ENCODE measurements around the gene HOXD10.

HOXD10 gene

DNA sequence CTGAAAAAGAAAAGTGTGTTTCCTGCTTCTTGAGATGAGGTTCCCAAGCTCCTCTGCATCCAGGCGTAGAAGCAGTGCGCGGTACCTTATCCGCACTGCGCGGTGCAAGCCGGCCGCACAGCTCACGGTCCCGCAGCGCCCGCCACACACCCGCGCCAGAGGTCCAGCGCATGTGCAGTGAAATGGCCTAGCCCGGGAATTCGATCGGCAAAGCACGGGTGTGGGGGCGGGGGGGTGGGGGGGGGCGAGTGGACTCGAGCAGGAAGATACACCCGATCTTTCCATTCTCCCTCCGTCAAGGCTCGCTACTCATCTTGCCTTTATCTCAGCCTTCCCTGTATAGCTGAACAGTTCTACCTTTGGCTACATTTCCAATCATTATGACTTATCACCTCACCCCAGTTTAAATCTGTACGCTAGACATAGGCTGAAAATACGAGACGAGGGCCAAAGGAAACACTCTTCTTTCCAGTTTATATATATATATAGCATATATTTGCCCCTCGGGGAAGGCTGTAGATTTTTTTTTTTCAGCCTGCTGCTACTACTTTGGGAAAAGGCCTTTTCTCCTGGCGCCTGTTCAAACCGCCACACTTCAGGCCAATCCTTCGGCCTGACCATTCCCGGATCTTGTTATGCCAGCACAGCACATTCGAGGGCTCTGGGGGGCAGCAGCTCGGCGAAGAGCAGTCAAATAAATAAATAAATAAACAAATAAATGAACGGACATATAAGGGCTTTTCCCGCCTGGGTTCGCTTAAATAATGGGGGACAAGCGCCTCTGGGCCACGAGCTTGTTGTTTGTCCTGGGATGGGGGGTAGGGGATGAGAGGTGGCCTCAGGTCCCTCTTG is 23.3 kb downstream of the HOXD10 start:
- no peak for DNase-seq (ENCODE audit: low read depth in 1 of 2, low spot score in 1 of 2)
- no peak overlapping the region for H3K27ac ChIP-seq (replicated peaks)

DNA sequence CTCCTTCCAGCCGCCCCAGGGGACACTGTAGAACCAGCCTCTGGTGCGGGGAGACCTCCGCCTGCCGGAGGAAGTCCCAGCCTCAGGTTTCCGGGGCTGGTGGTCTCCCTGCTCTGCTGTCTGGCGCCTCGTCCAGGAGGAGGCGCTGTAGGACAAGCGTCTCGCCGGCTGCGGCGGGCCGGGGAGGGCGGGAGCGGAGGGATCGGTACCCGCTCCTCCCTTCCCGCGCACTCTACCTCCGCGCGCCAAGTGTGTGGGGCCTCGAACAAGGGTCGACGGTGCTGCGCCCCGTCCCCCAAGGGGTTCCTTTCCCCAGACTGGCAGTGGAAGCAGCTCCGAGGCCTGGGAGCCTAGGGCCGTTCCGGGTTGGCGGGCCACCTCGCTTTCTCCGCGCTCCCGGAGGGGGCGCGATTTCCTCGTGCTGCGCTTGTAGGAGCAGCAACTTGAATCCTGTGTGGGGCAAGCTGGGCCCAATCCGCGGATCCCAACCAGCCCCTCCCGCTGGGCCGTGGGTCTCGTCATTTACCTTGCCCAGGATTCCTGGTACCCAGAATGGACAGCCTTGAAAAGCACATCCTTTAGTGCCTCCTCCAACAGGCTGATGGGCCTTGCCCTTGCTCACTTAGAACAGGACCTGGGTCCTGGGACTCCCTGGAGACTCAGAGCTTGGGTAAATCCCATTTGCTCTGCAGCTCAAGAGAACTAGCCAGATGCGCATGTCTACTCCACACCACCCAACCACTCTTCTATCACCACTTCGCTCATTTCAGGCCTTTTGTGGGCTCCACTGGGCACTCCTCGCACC is 24.1 kb downstream of the HOXD10 start:
- Histone ChIP-seq H3K27ac (replicated peaks) (no peak overlapping the region), H3K4me3 (replicated peaks; ENCODE audit: insufficient read depth, low read length) (peak overlapping the region; percentile 32), H3K27me3 (ENCODE audit: insufficient read depth, poor library complexity, severe bottlenecking) (peaks cover 58% of the 10 kb centered on the region)
- no peak for TF ChIP-seq GABPA (IDR thresholded peaks at IDR 0.05; ENCODE audit: low read depth)
- TF ChIP-seq, protein P1, sequence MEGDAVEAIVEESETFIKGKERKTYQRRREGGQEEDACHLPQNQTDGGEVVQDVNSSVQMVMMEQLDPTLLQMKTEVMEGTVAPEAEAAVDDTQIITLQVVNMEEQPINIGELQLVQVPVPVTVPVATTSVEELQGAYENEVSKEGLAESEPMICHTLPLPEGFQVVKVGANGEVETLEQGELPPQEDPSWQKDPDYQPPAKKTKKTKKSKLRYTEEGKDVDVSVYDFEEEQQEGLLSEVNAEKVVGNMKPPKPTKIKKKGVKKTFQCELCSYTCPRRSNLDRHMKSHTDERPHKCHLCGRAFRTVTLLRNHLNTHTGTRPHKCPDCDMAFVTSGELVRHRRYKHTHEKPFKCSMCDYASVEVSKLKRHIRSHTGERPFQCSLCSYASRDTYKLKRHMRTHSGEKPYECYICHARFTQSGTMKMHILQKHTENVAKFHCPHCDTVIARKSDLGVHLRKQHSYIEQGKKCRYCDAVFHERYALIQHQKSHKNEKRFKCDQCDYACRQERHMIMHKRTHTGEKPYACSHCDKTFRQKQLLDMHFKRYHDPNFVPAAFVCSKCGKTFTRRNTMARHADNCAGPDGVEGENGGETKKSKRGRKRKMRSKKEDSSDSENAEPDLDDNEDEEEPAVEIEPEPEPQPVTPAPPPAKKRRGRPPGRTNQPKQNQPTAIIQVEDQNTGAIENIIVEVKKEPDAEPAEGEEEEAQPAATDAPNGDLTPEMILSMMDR (IDR thresholded peaks at IDR 0.05; ENCODE audit: insufficient read depth, low read length) = peak; percentile 54
- DNase-seq (ENCODE audit: low read depth in 1 of 2, low spot score in 1 of 2) = peak; percentile 46 to 62

More for the DNA sequence above, 23.3 kb downstream of the HOXD10 start:
- Histone ChIP-seq H3K4me3 (replicated peaks; ENCODE audit: insufficient read depth, low read length) (peak overlapping the region; percentile 32; the same call in 1 of the 2 replicates), H3K27me3 (ENCODE audit: insufficient read depth, poor library complexity, severe bottlenecking) (peaks cover 62% of the 10 kb centered on the region)
- TF ChIP-seq, protein P1 (IDR thresholded peaks at IDR 0.05; ENCODE audit: insufficient read depth, low read length) = no peak
- TF ChIP-seq POLR2AphosphoS5 (IDR thresholded peaks at IDR 0.05; ENCODE audit: low read depth) (no peak), GABPA (IDR thresholded peaks at IDR 0.05; ENCODE audit: low read depth) (no peak), SPI1 (IDR thresholded peaks at IDR 0.05; ENCODE audit: borderline replicate concordance, low read depth) (no peak)
- TF ChIP-seq, protein P2, sequence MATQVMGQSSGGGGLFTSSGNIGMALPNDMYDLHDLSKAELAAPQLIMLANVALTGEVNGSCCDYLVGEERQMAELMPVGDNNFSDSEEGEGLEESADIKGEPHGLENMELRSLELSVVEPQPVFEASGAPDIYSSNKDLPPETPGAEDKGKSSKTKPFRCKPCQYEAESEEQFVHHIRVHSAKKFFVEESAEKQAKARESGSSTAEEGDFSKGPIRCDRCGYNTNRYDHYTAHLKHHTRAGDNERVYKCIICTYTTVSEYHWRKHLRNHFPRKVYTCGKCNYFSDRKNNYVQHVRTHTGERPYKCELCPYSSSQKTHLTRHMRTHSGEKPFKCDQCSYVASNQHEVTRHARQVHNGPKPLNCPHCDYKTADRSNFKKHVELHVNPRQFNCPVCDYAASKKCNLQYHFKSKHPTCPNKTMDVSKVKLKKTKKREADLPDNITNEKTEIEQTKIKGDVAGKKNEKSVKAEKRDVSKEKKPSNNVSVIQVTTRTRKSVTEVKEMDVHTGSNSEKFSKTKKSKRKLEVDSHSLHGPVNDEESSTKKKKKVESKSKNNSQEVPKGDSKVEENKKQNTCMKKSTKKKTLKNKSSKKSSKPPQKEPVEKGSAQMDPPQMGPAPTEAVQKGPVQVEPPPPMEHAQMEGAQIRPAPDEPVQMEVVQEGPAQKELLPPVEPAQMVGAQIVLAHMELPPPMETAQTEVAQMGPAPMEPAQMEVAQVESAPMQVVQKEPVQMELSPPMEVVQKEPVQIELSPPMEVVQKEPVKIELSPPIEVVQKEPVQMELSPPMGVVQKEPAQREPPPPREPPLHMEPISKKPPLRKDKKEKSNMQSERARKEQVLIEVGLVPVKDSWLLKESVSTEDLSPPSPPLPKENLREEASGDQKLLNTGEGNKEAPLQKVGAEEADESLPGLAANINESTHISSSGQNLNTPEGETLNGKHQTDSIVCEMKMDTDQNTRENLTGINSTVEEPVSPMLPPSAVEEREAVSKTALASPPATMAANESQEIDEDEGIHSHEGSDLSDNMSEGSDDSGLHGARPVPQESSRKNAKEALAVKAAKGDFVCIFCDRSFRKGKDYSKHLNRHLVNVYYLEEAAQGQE (IDR thresholded peaks at IDR 0.05; ENCODE audit: insufficient replicate concordance, low read depth) = no peak

DNA sequence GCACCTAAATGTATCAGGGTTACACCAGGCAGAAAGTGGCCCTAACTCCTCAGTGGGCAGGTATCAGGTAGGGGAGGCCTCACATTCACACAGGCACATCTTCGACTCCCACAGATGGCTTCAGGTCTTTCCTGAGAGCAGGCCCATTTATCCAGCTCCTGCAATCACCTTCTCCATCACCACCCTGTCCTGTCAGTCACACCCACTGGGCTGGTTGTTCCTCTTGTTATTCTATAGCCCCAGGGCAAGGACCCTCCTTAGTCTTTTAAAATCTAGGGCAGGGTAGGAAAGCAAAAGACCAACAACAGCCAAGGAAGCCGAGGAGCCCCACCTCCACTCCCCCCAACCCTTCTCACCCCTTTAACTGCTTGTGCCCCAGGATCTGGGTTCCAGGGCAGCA is 25.7 kb downstream of the HOXD10 start:
- TF ChIP-seq POLR2AphosphoS5 (IDR thresholded peaks at IDR 0.05; ENCODE audit: low read depth) (no peak), SPI1 (IDR thresholded peaks at IDR 0.05; ENCODE audit: borderline replicate concordance, low read depth) (no peak), GABPA (IDR thresholded peaks at IDR 0.05; ENCODE audit: low read depth) (no peak)
- TF ChIP-seq, protein P1 (IDR thresholded peaks at IDR 0.05; ENCODE audit: insufficient read depth, low read length) = no peak
- TF ChIP-seq, protein P2 (IDR thresholded peaks at IDR 0.05; ENCODE audit: insufficient replicate concordance, low read depth) = no peak
- Histone ChIP-seq H3K27ac (replicated peaks) (no peak overlapping the region), H3K27me3 (ENCODE audit: insufficient read depth, poor library complexity, severe bottlenecking) (peaks cover 58% of the 10 kb centered on the region), H3K4me3 (replicated peaks; ENCODE audit: insufficient read depth, low read length) (no peak overlapping the region)
- no peak for DNase-seq (ENCODE audit: low read depth in 1 of 2, low spot score in 1 of 2)

All from HL-60 (cell line).